AG09319 (cell line): ENCODE results near the gene FBXO34.

ENCODE experiments used
- DNase-seq: peaks from one replicate; pipeline ENCODE4 v3.0.0-alpha.2; 2010; ENCODE audit warnings: low read depth; ENCODE audit errors: extremely low read depth
- CTCF ChIP-seq: IDR thresholded peaks from 2 replicates; pipeline ENCODE4 v1.5.1; 2011; ENCODE audit warnings: low read depth, mild to moderate bottlenecking, inconsistent platforms, low read length, moderate library complexity

The FBXO34 gene

GRCh38 chr14:55354500-55354899 is 83.3 kb downstream of the FBXO34 start:
- TF ChIP-seq CTCF = peak; percentile 65
- DNase-seq = peak; percentile 12

DNA sequence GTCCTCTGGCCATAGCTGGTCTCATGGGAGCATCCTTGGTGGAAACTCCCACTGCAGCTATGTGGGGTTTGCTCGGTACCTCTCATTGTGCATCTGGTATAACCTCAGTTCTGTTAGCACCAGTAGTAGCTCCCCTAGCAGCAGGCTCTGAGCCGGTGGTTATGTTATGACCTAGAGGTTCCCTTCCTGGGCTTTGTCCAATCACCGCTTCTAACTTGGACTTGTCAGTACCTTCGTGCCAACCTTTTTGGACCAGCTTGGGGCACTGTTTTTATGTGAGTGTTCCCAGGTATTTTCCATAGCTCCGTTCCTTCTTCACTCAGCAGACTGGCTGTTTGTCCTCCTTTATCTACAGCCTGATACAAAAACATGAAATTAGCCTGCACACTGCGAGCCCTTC is 84.7 kb downstream of the FBXO34 start:
- no peak for TF ChIP-seq CTCF
- no peak for DNase-seq

DNA sequence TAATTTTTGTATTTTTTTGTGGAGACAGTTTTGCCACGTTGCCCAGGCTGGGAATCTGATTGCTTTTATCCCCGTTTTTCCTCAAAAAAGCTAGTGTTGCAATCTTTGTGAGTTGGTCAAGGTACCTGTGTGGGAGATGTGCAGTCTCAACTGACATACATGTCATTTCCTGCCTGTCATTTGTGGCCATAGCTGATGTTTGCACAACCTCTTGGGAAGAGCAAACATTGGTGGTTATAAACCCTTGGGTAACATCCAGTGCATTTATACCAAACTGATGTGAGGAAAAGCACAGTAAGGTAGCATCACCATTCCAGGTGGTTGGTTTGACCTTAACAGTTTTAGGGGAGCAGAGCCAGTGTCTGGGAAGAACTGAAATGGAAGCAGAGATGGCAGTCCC is 85.7 kb downstream of the FBXO34 start:
- no peak for TF ChIP-seq CTCF
- no peak for DNase-seq

DNA sequence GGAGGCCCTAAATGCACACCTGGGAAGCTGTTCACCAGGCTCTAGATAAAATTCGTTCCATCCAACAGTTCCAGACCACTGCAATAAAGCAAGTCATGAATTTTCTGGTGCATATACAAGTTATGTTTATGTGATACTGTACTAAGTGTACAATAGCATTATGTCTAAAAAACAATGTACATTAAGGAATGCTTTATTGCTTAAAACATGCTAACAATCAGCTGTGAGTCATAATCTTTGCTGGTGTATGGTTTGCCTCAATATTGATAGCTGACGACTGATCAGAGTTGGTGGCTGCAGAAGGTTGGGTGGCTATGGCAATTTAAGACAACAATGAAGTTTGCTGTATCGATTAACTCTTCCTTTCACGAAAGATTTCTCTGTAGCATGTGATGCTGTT is 88.1 kb downstream of the FBXO34 start:
- no peak for DNase-seq
- TF ChIP-seq CTCF = no peak

DNA sequence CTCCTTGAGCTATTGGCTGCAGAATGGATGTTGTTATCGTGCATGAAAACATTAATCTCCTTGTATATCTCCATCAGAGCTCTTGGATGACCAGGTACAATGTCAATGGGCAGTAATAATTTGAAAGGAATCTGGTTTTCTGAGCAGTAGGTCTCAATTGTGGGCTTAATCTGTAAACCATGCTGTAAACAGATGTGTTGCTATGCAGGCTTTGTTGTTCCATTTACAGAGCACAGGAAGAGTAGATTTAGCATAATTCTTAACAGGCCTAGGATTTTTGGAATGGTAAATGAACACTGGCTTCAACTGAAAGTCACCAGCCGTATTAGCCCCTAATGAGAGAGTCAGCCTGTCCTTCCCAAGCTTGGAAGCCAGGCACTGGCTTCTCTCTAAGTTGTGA is 90.0 kb downstream of the FBXO34 start:
- TF ChIP-seq CTCF = no peak

DNA sequence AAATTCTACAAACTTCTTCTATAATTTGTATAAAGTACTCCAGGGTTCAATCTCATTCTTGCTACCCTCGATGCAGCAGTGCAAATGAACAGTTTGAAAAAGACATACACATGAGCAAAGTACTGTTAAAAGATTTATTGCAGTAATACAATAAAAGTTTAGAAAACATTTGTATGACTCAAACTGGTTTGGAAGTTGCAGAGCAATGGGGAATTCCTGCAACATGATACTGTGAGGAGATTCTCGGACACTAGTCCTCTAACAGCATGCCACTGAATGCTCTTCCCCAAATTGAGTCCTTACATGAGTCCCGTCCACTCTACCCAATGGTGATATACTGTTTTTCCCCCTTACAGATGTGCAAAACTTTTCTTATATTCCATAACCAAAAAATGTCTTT is 95.0 kb downstream of the FBXO34 start:
- TF ChIP-seq CTCF = no peak
- peak; percentile 19 for DNase-seq

More for the DNA sequence above, 90.0 kb downstream of the FBXO34 start:
- peak; percentile 12 for DNase-seq

DNA sequence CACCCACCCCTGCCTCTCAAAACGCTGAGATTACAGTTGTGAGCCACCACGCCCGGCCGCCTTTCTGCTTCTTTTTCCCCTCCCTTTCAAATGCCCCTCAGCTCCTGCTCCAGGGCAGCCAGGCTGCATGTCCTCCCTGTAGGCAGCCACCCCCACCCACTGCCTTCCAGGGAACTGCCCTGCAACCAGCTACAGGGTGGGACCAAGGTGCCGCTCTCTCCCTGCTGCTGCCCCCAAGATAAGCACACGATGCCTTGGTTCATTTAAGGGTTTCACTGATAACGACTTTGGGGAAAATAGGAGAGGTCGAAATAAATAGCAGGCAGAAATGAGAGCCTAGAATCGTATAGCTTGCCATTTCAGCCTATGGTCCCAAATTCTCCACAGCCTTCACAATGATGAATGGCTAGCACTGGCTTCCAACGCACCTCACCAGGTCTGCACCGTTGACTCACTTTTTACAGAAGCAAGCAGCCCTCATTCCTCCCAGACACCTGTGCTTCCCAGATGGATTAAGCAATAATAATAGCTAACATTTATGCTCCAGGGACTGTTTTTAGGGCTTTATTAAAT is 99.7 kb downstream of the FBXO34 start:
- no peak for DNase-seq
- TF ChIP-seq CTCF = no peak
